ENCODE results near the gene FAM83D.
"Not testable (repeated sequence)": the region's sequence is repeated elsewhere in the genome, so short reads cannot be mapped to it uniquely, and the experiment has no call there.

FAM83D gene

GRCh38 chr20:38996866-38997265 is 70.6 kb downstream of the FAM83D start:
- H3K36me3 ChIP-seq (ENCODE audit: control insufficient read depth, low read depth, low read length) = peaks cover 47% of the 10 kb centered on the region
- not testable (repeated sequence) for H3K9me3 ChIP-seq (ENCODE audit: control insufficient read depth, low read depth, low read length); H3K4me3 ChIP-seq (ENCODE audit: low read length)

DNA sequence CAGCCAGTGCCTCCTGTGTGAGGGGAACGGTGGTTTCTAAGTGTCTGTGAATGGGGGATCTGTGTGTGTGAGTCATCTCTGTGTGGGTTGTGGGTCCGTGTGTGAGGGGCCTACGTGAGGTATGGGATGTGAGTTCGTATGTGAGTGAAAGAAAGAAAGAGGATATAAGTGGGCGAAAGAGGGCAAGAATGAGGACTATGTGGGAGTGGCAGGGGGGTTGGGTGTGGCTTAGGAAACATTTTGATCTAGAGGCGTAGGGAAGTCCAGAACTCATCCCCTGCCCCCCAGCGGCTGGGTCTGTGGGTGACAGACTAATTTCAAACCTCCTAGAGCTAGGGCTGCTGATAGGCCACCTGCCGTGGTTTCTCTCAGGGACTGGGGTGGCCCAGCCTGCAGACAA is 71.4 kb downstream of the FAM83D start:
- Histone ChIP-seq H3K36me3 (ENCODE audit: control insufficient read depth, low read depth, low read length) (peaks cover 53% of the 10 kb centered on the region), H3K4me1 (ENCODE audit: control insufficient read depth, low read depth, low read length) (no peaks in the 10 kb centered on the region), H3K27me3 (ENCODE audit: control insufficient read depth, insufficient read depth, low read length) (no peaks in the 10 kb centered on the region), H3K9me3 (ENCODE audit: control insufficient read depth, low read depth, low read length) (no peaks in the 10 kb centered on the region), H3K9ac (ENCODE audit: low read length) (no peak overlapping the region), H3K4me3 (ENCODE audit: low read length) (no peak overlapping the region), H3K27ac (ENCODE audit: low read length) (no peak overlapping the region)

More at GRCh38 chr20:38996866-38997265, 70.6 kb downstream of the FAM83D start:
- not testable (repeated sequence) for H3K27ac ChIP-seq (ENCODE audit: low read length); H3K9ac ChIP-seq (ENCODE audit: low read length); H3K27me3 ChIP-seq (ENCODE audit: control insufficient read depth, insufficient read depth, low read length); H3K4me1 ChIP-seq (ENCODE audit: control insufficient read depth, low read depth, low read length)

- H3K36me3 ChIP-seq (ENCODE audit: control insufficient read depth, low read depth, low read length) = peaks cover 66% of the 10 kb centered on the region
- H3K4me1 ChIP-seq (ENCODE audit: control insufficient read depth, low read depth, low read length) = no peaks in the 10 kb centered on the region
- H3K27ac ChIP-seq (ENCODE audit: low read length) = no peak overlapping the region
Observed at GRCh38 chr20:38999217-38999616, 73.0 kb downstream of the FAM83D start.

GRCh38 chr20:38999965-39000910 is 74.0 kb downstream of the FAM83D start:
- Histone ChIP-seq H3K27ac (ENCODE audit: low read length) (no peak overlapping the region), H3K9me3 (ENCODE audit: control insufficient read depth, low read depth, low read length) (no peaks in the 10 kb centered on the region), H3K36me3 (ENCODE audit: control insufficient read depth, low read depth, low read length) (peaks cover 68% of the 10 kb centered on the region), H3K27me3 (ENCODE audit: control insufficient read depth, insufficient read depth, low read length) (no peaks in the 10 kb centered on the region), H3K9ac (ENCODE audit: low read length) (no peak overlapping the region), H3K4me3 (ENCODE audit: low read length) (no peak overlapping the region), H3K4me1 (ENCODE audit: control insufficient read depth, low read depth, low read length) (no peaks in the 10 kb centered on the region)

More at GRCh38 chr20:38999217-38999616, 73.0 kb downstream of the FAM83D start:
- Histone ChIP-seq H3K9me3 (ENCODE audit: control insufficient read depth, low read depth, low read length) (no peaks in the 10 kb centered on the region), H3K9ac (ENCODE audit: low read length) (no peak overlapping the region), H3K4me3 (ENCODE audit: low read length) (no peak overlapping the region), H3K27me3 (ENCODE audit: control insufficient read depth, insufficient read depth, low read length) (no peaks in the 10 kb centered on the region)
